ENCODE results near the gene SLC37A4.
"Not testable (repeated sequence)": the region's sequence is repeated elsewhere in the genome, so short reads cannot be mapped to it uniquely, and the experiment has no call there.

SLC37A4 gene

GRCh38 chr11:119041821-119042514 is 11.3 kb upstream of the SLC37A4 start:
- TF ChIP-seq CTCF (IDR thresholded peaks at IDR 0.05; ENCODE audit: low read depth, low read length, missing control alignments), result no peak
- DNase-seq (ENCODE audit: low read depth), result no peak
- no peak overlapping the region for H3K4me3 ChIP-seq (ENCODE audit: low read depth, low read length)

GRCh38 chr11:119039471-119039870 is 8.8 kb upstream of the SLC37A4 start:
- H3K4me3 ChIP-seq (ENCODE audit: low read depth, low read length); DNase-seq (ENCODE audit: low read depth): not testable (repeated sequence)

- H3K4me3 ChIP-seq (ENCODE audit: low read depth, low read length), result no peak overlapping the region
- DNase-seq (ENCODE audit: low read depth), result no peak
- no peak for TF ChIP-seq CTCF (IDR thresholded peaks at IDR 0.05; ENCODE audit: low read depth, low read length, missing control alignments)
Observed at GRCh38 chr11:119038884-119039283, 8.2 kb upstream of the SLC37A4 start.

GRCh38 chr11:119034813-119035212 is 4.1 kb upstream of the SLC37A4 start:
- no peak for TF ChIP-seq CTCF (IDR thresholded peaks at IDR 0.05; ENCODE audit: low read depth, low read length, missing control alignments)
- H3K4me3 ChIP-seq (ENCODE audit: low read depth, low read length), result no peak overlapping the region

GRCh38 chr11:119033421-119033820 is 2.7 kb upstream of the SLC37A4 start:
- H3K4me3 ChIP-seq (ENCODE audit: low read depth, low read length); DNase-seq (ENCODE audit: low read depth): not testable (repeated sequence)

More at GRCh38 chr11:119034813-119035212, 4.1 kb upstream of the SLC37A4 start:
- DNase-seq (ENCODE audit: low read depth), result no peak

- no peak for TF ChIP-seq CTCF (IDR thresholded peaks at IDR 0.05; ENCODE audit: low read depth, low read length, missing control alignments)
- H3K4me3 ChIP-seq (ENCODE audit: low read depth, low read length), result no peak overlapping the region
- DNase-seq (ENCODE audit: low read depth), result no peak
Observed at GRCh38 chr11:119031912-119032280, 1.2 kb upstream of the SLC37A4 start.

GRCh38 chr11:119030029-119030328 is 698 bp downstream of the SLC37A4 start:
- peak overlapping the region; percentile 73 for H3K4me3 ChIP-seq (ENCODE audit: low read depth, low read length)
- TF ChIP-seq CTCF (IDR thresholded peaks at IDR 0.05; ENCODE audit: low read depth, low read length, missing control alignments), result no peak
- no peak for DNase-seq (ENCODE audit: low read depth)

GRCh38 chr11:119029340-119030028 is 1.2 kb downstream of the SLC37A4 start:
- TF ChIP-seq CTCF (IDR thresholded peaks at IDR 0.05; ENCODE audit: low read depth, low read length, missing control alignments), result no peak
- no peak for DNase-seq (ENCODE audit: low read depth)
- H3K4me3 ChIP-seq (ENCODE audit: low read depth, low read length), result peak overlapping the region; percentile 73

All from GM12864 (cell line).